Stimulated activated CD8-positive, alpha-beta memory T cell treated with anti-CD3 and anti-CD28 coated beads, Interleukin-4, amount 100 ng/mL, for 1 hour (primary cell): ENCODE measurements around the gene CXADR.
A peak's percentile ranks its signal among the peaks of the same experiment; 100 is the strongest.
"Not testable (repeated sequence)": the region's sequence is repeated elsewhere in the genome, so short reads cannot be mapped to it uniquely, and the experiment has no call there.

Experiments used
- DNase-seq, 2 donors: peaks; one replicate each; pipeline ENCODE4 v3.0.0-alpha.2; 2020; ENCODE audit warnings: low read depth in 2 of 2, low spot score in 1 of 2

Gene CXADR

DNA sequence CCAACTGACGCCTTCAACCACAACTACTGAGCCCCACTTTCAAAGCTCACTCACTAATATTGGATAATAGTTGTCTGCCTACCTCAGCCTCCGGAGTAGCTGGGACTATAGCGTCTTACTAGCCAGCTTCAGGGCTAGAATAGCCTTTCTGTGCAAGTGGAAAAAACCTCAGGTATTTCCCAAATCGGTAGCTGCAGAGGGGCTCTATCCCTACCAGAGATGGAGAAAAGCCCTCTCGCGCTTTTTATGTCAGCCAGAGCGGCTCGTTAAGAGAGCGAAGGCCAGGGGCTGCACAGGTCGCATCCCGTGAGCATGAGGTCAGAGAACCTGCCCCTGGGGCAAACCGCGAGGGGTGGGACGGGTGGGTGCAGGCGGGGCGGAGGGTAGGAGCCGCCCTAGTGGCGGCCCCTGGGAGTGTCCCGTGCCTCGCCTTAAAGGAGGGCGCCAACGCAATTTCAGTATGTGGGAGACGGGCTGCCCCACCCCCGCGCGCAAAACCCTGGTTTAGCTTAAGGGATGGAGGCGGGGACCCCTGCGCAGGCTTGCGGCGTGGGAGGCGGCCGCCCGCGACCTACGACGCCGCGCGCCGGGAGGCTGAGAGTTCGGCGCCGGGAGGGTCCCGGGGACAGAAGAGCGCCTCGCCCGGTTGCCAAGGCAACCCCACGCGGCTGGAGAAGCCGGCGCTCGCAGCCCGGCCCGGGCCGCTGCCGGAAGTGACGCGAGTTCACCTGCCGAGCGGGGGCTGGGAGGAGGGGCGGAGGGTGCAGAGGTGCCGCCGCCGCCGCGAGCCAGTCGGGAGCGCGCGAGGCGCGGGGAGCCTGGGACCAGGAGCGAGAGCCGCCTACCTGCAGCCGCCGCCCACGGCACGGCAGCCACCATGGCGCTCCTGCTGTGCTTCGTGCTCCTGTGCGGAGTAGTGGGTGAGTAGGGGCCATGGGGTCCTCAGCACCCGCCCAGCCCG, at the start of gene CXADR:
Gene CXADR (plus strand): TSS at position 791 of the 961 bp plus-strand sequence. CDS start 87 bp downstream, at position 878.
- peak; percentile 23 to 43 for DNase-seq

DNA sequence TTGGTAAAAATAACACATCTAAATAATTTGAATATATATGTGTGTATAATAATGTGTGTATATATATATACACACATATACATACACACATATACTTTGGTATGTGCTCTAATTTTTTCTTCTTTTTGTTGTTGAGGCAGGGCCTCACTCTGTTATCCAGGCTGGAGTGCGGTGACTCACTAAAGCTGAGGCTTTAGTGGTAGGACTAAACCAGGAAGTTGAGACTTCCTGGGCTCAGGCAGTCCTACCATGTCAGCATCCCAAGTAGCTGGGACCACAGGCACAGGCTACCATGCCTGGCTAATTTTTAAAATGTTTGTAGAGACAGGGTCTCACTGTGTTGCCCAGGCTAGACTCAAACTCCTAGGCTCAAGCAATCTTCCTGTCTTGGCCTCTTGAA, 46.7 kb upstream of the CXADR start:
- no peak for DNase-seq

DNA sequence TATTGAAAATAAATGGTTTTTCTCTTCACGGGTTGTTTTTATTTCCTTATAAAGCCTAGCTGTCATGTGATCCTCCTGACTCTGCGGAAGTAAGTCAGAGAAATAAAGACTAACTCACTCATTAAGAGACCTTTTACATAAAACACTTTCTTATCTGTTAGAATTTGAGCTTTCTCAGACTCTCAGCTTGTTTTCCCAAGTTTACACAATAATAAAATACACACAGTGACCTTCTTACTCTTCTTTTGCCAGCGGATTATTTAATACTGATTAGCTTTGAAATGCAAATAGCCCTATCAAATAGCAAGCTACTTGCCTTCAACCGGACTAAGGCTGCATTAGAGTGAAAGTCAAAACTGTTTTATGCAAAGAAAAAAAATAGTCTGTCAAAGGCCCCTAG, 45.5 kb upstream of the CXADR start:
- no peak for DNase-seq

DNA sequence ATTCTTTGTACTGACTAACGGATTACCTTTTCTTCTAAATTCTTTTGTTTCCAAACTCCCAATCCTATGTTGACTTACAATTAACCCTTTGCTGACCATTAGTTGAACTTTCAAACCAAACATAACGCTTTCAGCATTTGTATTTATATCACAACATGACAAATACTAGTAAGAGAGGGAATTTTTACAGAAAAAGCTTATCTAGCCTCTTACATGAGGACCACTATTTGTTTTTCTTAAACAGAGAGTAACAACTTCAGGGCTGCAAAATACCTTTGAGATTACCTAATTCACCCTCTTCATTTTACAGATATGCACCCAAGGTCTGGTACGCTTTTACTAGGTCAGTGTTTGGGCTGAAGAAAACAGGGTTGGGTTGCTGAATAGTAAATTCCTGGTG, 45.0 kb upstream of the CXADR start:
- no peak for DNase-seq

DNA sequence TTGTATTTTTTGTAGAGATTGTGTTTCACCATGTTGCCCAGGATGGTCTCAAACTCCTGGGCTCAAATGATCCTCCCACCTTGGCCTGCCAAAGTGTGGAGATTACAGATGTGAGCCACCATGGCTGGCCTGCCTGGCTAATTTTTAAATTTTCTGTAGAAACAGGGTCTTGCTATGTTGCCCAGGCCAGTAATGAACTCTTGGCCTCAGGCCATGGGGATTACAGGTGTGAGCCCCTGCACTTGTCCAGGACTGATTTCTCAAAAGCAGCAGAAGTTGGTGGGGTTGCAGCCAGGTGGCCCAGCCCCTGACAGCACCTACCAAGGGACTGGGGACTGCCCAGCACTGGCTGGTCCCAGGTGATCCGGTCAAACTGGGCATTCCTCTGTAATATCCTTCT, 44.1 kb upstream of the CXADR start:
- DNase-seq: no peak

DNA sequence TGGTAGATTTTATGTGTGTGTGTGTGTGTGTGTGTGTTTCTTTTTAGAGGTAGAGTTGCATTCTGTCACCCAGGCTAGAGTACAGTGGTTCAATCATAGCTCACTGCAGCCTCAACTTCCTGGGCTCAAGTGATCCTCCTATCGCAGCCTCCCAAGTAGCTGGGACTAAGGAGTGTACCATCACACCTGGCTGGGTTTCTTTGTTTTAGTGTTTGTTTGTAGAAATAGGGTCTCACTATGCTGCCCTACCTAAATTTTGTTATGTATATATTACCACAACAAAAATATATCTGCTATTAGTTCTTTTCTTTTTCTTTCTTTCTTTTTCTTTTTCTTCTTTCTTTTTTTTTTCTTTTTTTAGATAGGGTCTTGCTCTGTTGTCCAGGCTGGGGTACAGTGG, 43.1 kb upstream of the CXADR start:
- no peak for DNase-seq

DNA sequence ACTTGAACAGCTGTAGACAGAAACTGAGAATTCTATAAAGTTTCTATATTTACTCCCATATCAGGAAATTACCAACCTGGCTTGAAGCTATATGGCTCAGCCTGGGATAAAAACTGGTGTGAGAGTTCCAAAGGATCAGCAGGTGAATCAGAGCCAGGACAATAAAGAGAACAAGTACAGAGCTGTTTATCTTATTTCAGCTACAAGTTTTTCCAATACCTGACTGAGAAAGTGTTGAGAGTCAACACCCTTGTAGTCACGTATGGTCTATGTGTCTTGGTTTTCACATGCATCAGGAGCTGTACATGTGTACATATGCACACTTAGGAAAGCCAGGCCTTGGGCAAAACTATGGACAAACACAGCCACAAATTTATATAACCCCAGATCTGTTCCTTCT, 40.7 kb upstream of the CXADR start:
- no peak for DNase-seq

DNA sequence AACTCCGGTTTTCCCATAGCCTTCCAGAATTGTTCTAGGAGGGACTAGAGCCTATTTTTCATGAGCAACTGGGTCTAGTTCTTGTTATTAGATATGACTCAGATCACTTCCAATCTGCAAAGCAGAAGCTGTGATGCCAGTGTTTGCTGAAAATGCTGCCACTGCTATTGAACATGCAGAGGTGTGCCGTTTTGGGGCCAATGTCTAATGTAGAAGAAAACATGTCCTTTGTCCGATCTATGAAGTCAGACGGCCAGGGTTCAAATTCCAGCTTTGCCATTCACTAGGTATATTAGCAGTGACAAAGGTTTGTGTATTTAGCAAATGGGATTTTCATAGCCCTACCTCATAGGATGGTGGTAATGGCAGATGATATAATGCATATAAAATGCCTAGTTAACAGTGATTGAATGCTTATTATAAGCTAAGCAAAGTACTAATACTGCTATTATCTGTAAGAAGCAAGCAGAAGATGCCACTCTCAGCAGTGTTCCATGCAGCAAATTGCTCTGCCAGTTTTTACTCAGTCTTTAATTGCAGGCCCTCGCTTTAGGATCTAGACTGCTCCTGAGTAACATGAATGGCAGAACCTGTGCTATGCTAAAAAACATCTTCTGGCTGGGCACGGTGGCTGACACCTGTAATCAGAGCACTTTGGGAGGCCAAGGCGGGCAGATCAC, 40.1 kb upstream of the CXADR start:
- no peak for DNase-seq

DNA sequence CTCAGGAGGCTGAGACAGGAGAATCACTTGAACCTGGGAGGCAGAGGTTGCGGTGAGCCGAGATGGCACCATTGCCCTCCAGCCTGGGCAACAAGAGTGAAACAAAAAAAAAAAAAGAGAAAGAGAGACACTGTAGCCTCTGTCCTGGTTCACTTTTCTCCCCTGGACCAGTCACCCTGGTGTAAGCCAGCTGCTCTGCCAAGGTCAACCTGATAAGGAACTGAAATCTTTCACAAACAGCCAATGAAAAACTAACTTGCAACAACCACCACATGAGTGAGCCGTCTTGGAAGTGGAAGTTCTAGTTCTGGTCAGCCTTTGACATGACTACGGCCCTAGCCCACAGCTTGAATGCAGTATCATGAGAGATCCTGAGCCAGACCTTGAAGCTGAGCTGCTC, 36.8 kb upstream of the CXADR start:
- DNase-seq: no peak

DNA sequence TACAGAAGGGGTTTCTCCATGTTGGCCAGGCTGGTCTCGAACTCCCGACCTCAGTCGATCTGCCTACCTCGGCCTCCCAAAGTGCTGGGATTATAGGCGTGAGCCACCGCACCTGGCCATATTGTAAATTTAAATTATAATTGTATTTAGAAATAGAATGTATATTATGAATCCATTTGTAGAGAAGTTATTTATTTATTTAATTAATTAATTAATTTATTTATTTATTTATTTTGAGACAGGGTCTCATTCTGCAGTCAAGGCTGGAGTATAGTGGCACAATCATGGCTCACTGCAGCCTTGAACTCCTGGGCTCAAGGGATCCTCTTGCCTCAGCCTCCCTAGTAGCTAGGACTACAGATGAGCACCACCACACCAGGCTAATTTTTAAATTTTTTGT, 34.7 kb upstream of the CXADR start:
- DNase-seq: not testable (repeated sequence)

DNA sequence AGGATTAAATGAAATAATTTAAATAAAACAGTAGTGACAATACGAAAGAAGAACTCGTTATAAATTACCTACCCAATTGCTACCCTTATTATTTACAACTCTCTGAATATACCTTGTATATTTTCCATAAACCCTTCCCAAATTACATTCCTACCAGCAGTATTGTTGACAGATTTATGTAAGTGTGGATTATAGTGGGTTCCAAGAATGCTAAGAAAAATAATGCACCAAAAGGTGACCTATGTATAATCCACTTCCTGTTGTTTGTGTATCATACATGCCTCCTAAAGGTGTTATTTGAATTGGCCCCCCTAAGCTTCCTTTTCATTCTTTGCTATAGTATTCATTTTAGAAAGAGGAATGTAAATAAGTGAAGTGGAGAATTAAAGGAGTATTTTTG, 33.2 kb upstream of the CXADR start:
- no peak for DNase-seq

DNA sequence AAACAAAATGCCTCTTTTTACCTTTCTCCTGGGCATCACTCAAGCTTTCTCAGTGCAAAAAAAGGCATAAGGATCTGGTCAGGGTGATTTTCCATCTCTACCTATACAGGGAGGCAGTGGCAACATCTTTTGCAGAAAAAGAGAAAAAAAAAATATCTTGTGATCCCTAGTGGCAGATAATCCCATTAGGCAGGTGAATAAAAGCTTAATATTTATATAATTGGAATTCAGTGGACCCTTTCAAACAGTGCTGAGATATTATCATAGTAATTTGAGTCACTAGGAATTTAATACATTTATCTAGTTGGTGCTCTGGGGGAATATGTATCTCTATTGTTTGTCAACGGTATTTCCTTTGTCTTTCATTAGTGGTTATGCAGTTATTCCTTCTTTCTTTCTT, 29.9 kb upstream of the CXADR start:
- no peak for DNase-seq

DNA sequence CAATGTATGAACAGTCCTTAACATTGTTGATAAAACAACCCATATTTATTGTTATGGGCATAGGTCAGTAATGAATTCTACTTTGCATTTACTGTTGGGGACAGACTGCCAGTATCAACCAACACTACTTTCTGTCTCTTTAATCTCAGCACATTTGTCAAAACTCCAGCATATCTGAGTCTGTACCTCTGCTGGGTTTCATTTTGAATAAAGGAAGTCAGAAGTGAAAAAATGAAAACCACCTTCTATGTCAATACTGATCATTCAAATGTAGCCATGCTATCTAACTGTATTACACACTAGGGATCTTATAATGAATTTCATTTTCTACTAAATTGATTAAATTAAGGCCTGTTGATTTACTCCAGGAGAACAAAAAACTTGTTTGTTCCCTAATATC, 24.2 kb upstream of the CXADR start:
- no peak for DNase-seq

DNA sequence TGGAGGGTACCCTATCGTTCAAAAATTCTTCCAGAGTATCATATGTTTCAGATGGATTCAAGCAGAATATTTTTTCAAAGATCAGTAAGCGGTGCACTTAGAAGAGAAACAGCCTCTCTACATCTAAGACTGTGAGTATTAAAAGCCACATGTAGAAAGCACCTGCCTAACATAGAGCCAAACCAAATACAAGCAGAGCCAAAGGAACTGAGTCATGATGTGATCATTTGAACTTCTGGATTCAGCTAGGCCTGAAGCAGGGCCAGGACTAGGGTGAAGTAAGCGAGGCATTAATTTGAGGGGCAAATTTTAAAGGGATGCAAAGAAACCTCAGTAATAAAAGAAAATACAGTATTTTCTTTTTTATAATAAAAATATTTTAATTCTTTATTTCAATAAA, 23.3 kb upstream of the CXADR start:
- DNase-seq: not testable (repeated sequence)

DNA sequence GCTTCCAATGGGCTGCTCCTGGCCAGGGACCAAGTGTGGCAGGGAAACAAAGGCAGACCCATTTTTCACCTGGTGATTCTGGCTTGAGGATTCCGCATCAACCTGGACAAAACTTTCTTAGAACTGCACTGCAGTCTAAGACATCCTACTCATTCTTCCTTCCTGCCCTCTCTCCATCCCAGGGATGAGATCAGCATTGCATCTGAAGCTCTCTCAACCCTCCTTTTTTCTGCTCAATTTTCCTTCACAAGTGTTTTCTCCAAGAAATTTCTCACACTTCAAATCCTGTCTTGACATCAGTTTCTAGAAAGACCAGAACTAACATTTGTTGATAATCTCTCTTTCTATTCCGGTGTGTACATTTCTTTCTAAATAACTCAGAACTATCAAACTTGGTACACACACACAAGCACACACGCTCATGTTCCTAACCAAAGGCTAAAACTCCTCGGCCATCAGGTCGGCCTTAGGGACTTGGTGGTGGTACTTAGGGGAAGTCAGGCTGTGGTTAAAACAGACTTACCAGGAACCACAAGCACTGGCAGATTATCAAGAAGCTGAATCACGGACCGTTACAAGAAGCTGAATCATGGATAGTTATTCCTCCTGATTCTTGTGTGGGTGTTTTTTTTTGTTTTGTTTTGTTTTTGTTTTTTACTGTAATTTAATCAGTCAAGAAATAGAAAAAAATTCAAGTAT, 21.0 kb upstream of the CXADR start:
- no peak for DNase-seq

DNA sequence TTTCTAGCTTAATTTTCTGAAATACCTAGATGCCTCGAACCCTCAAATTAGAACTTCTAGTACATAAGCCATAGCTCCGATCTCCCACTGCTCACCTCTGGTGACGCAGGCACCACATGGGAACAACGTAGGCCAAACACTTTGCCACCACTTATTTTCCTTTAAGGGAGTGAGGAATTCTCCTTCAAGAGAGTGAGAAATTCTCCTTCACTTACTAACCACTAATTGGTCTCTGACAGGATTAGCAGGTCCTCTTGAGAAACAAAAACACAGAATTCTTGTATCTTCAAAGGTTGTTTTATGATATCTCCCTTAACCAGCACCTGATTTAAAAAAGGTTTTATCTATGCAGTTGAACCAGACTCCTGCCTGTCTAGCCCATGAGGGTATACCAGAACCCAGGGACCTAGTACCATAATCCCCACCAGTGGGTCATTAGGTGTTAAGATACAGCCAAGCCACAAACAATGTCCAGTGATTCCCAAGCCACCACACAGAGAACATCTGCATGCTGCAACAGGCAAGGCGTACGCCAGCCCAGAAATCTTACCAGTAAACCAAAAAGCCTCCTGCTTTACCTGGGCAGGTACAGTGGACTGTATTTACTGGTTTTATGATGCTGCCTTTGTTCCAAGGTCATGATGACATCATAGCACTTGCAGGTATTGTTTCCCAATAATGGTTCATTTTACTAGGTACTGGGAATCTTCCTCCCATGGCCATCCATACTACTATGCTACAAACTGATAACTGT, 20.3 kb upstream of the CXADR start:
- no peak for DNase-seq

DNA sequence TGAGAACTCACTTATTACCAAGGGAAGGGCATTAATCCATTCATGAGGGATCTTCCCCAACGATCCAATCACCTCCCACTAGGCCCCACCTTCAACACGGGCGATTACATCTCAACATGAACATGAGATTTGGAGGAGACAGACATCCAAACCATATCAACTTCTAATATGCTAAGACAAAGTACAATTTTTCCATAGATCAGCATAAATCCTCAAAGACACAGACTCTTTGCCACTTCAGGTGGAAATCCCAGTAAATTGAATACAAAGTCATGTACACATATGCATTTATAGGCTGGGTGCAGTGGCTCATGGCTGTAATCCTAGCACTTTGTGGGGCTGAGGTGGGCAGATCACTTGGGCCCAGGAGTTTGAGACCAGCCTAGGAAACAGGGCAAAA, 18.8 kb upstream of the CXADR start:
- no peak for DNase-seq

DNA sequence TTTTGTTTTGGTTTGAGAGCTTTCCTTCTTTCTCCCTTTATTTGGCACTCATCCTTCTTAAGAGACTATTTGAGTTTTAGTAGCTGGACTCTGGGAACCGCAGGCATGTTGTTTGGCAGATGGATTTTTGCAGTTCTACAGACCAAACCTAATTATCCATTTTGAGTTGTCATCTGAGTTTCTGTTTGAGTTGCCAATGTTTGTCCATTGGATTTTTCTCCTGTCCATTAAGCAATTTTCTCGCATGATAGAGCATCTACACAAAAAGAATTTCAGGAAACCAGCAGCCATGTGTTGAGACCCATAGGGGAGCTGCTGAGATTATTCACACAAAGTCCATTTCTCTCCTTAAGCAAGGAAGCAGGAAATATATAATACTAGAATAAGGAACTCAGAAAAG, 17.2 kb upstream of the CXADR start:
- DNase-seq: no peak

DNA sequence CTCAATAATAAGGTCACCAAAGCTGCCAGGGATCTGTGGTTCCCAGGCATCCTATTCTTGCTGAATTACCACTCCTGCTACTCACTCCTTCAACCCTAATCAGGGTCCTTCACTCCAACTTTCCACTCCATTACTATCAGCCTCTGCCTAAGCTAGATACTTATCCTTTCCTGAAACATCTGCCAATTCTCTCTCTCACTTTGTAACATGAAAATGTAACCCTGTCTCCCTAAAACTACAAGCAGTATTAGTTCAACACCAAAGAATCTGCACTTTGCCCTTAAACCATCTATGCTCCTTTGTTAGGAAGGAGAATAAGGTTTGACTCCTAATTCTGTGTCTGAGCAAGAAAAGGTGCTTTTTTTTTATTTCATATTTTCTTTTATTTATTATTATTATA, 15.5 kb upstream of the CXADR start:
- no peak for DNase-seq

DNA sequence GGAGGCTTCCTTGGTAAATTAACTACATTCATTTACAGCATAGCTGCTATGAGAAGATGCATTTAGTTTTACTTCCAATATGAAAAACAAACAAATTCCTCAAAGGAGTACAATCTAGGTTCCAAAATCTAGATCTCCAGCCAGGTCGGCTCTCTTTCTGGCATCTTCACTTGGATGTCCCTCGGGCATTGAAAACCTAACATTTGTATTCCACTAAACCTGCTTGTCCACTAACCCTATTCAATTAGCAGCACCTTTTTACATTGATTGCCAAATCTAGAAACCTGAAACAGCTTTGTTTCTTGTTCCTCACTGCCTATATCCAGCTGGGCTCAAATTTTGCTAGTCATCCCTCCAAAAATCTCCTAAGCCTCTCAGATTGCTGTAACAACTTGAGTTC, 14.3 kb upstream of the CXADR start:
- no peak for DNase-seq
